GM18520 (cell line): ENCODE results near the gene SMYD3.

Experiments
- ATAC-seq: cut with Tn5 transposase; IDR thresholded peaks from one replicate; pipeline ENCODE4 v1.9.1; 2021; ENCODE audit not compliant: unreplicated experiment

SMYD3 gene

GRCh38 chr1:245710961-245711903, 795.8 kb downstream of the SMYD3 start:
- no peak for ATAC-seq

- no peak for ATAC-seq
These were observed 799.1 kb downstream of the SMYD3 start for GRCh38 chr1:245707941-245708340.

- ATAC-seq = no peak
These were observed 802.3 kb downstream of the SMYD3 start for GRCh38 chr1:245704765-245705164.

GRCh38 chr1:245704341-245704740, 802.7 kb downstream of the SMYD3 start:
- no peak for ATAC-seq

- ATAC-seq = no peak
These were observed 804.7 kb downstream of the SMYD3 start for GRCh38 chr1:245702346-245702745.

GRCh38 chr1:245701631-245702030, 805.4 kb downstream of the SMYD3 start:
- no peak for ATAC-seq

GRCh38 chr1:245700631-245701030, 806.4 kb downstream of the SMYD3 start:
- ATAC-seq = no peak
